Kidney (tissue), 14 donors: Measurements from ENCODE around the gene GRB10. TPM values are rescaled to one million over a fixed set of nuclear protein-coding genes. Genes with fewer than 3 reads are reported as not detected.

ENCODE experiments used
- DNase-seq, 5 donors: peaks; one replicate each; pipeline ENCODE4 v3.0.0-alpha.2; 2013 to 2020
- FAIRE-seq: peaks from 2 replicates; lab custom pipeline; 2012; peaks lifted over from hg19 to GRCh38; lab: Jason Lieb, UNC
- H3K27ac ChIP-seq, 2 donors: one replicate each; pipeline ENCODE4 v1.7.0; 2013; ENCODE audit warnings: low read depth in 2 of 2, low read length in 2 of 2, inconsistent platforms in 1 of 2
- H3K27me3 ChIP-seq: one replicate; pipeline ENCODE4 v1.7.1; 2013; ENCODE audit warnings: low read length, inconsistent platforms; ENCODE audit not compliant: control insufficient read depth, insufficient read depth
- H3K36me3 ChIP-seq, 3 donors: one replicate each; pipeline versions ENCODE4 v1.7.0 to v1.7.1; 2013; ENCODE audit warnings: low read length in 3 of 3, control low read depth in 1 of 3, inconsistent platforms in 1 of 3; ENCODE audit not compliant: insufficient read depth in 3 of 3, control insufficient read depth in 2 of 3
- H3K4me1 ChIP-seq, 3 donors: one replicate each; pipeline versions ENCODE4 v1.7.0 to v1.7.1; 2013; ENCODE audit warnings: low read length in 3 of 3, inconsistent platforms in 1 of 3, low read depth in 1 of 3; ENCODE audit not compliant: control insufficient read depth in 2 of 3, insufficient read depth in 2 of 3
- H3K4me3 ChIP-seq, 3 donors: one replicate each; pipeline versions ENCODE4 v1.7.0 to v1.8.1; 2013; ENCODE audit warnings: low read length in 3 of 3, control low read depth in 1 of 3, inconsistent platforms in 1 of 3
- H3K9ac ChIP-seq, 3 donors: one replicate each; pipeline versions ENCODE4 v1.7.0 to v1.7.1; 2013; ENCODE audit warnings: low read length in 3 of 3, control low read depth in 1 of 3, inconsistent platforms in 1 of 3
- H3K9me3 ChIP-seq, 3 donors: one replicate each; pipeline versions ENCODE4 v1.7.0 to v1.7.1; 2013; ENCODE audit warnings: low read length in 3 of 3, control low read depth in 1 of 3, inconsistent platforms in 1 of 3; ENCODE audit not compliant: control insufficient read depth in 2 of 3, insufficient read depth in 1 of 3
- intact Hi-C: fragments of 100-400 bp; cut with DNase I; formaldehyde crosslinking; loops from one replicate; pipeline ENCODE4 v1.11.1; 2022
- polyA plus RNA-seq: library from polyadenylated mRNA; stranded (reverse); fragments of 350-450 nt; fragmentation: Illumina TruSeq; extraction: RNeasy Lipid Tissue Mini Kit (QIAGEN cat#74804); gene quantifications from one replicate; pipeline ENCODE4 v1.2.3, GENCODE V29; 2014; ENCODE audit warnings: low read depth, low replicate concordance; ENCODE audit not compliant: insufficient read depth
- total RNA-seq: library from RNA; stranded (reverse); fragmentation: NEBNext Ultra II Directional; extraction: Animal tissue kit (Norgen Biotek cat#: 25700); gene quantifications from one replicate; pipeline ENCODE4 v1.2.1, GENCODE V29; 2021
- TF ChIP-seq, protein P1 (sequence below): IDR thresholded peaks from 3 replicates; pipeline ENCODE4 v1.5.1; 2012; ENCODE audit warnings: mild to moderate bottlenecking, moderate library complexity, borderline replicate concordance; ENCODE audit not compliant: insufficient read depth; ENCODE audit errors: extremely low read depth
- donor health status: control.
- donor health status: control.
- donor health status: control.
- donor health status: control.
- donor health status: control.
- donor health status: DM: yes; HTN: yes; CAD: no.
- donor health status: Normal renal cell carcinoma (clear cell type).

Gene GRB10
- total and polyA plus RNA-seq, 2 donors from 2014 or later, result 32.3 to 57.8 TPM

DNA sequence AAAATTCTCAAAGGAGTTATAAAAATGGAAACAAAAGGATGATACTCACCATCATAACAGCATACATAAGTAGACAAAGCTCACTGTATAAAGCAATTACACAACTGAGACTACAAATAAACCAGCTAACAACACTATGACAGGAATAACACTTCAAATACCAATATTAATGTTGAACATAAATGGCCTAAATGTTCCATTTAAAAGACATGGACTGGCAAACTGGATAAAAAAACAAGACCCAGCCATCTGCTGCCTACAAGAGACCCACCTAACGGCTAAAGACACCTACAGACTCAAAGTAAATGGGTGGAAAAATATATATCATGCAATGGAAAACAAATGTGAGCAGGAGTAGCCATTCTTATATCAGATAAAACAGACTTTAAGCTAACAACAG, 148.3 kb downstream of the GRB10 start:
- no peak for FAIRE-seq
- H3K4me1 ChIP-seq, result peaks cover 0 to 10% (median 0%) of the 10 kb centered on the region in 3 donors
- H3K36me3 ChIP-seq, result no peaks in the 10 kb centered on the region
- no peak overlapping the region for H3K27ac ChIP-seq
- TF ChIP-seq, protein P1, sequence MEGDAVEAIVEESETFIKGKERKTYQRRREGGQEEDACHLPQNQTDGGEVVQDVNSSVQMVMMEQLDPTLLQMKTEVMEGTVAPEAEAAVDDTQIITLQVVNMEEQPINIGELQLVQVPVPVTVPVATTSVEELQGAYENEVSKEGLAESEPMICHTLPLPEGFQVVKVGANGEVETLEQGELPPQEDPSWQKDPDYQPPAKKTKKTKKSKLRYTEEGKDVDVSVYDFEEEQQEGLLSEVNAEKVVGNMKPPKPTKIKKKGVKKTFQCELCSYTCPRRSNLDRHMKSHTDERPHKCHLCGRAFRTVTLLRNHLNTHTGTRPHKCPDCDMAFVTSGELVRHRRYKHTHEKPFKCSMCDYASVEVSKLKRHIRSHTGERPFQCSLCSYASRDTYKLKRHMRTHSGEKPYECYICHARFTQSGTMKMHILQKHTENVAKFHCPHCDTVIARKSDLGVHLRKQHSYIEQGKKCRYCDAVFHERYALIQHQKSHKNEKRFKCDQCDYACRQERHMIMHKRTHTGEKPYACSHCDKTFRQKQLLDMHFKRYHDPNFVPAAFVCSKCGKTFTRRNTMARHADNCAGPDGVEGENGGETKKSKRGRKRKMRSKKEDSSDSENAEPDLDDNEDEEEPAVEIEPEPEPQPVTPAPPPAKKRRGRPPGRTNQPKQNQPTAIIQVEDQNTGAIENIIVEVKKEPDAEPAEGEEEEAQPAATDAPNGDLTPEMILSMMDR, result no peak
- H3K9me3 ChIP-seq, result peaks cover 0 to 5% (median 0%) of the 10 kb centered on the region in 3 donors
- H3K4me3 ChIP-seq, result no peak overlapping the region
- intact Hi-C loops, result no loop called here
- DNase-seq, result no peak
- H3K27me3 ChIP-seq, result no peaks in the 10 kb centered on the region
- no peak overlapping the region for H3K9ac ChIP-seq

DNA sequence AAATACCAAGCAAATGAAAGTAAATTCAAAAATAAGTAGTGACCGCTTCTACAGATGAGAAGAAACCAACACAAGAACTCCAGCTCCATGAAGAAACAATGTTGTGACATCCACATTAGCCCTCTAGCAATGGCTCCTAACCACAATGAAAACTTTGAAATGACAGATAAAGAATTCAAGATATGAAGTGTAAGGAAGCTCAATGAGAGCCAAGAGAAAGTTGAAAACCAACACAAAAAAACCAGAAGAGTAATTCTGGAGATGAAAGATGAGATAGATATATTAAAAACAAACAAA, 149.3 kb downstream of the GRB10 start:
- Histone ChIP-seq H3K9ac (no peak overlapping the region), H3K27ac (no peak overlapping the region), H3K36me3 (no peaks in the 10 kb centered on the region), H3K4me1 (peaks cover 0 to 10% (median 0%) of the 10 kb centered on the region in 3 donors), H3K9me3 (peaks cover 0 to 5% (median 0%) of the 10 kb centered on the region in 3 donors), H3K27me3 (no peaks in the 10 kb centered on the region), H3K4me3 (no peak overlapping the region)
- intact Hi-C loops, result no loop called here
- TF ChIP-seq, protein P1, result no peak
- DNase-seq (no peak), FAIRE-seq (no peak)

DNA sequence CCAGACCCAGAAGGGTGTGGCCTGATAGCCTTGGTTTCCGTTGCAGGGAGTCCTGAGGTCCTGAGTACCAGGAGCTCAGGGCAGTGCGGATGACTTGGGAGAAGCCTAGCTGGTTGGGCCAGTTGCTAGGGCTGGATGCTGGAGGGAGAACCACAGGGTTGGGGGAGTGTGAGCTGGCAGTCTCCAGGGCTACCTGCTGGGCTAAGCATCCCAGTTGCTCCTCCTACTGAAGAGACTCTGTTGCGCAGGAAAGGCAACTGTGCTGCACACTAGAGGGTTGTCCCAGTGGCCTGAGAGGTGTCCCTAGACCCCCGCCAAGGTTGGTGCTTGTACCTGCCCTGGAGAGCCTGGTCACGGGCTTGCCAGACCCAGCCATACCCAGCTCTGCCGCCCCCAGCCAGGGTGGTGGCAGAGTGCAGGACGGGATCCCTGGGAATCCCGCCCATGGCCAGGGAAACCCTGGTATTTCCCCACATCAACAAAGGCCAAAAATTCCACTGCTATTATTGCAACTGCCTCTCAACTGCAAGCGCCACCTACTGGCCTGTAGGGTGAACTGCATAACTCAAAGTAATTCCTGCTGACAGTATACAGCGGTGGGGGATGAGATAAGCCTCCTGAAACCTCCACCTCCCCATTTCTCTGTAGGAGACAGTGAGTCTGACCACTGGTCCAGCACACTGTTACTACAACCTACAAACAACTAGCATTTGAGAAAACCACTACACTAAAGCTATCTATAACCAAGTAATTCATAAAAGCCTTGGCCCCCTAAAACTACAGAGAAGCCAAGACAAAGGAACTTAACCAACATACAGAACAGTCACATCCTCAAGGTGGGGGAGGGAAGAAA, 149.9 kb downstream of the GRB10 start:
- Histone ChIP-seq H3K4me3 (no peak overlapping the region), H3K4me1 (peaks cover 0 to 10% (median 0%) of the 10 kb centered on the region in 3 donors), H3K27ac (no peak overlapping the region), H3K9ac (no peak overlapping the region), H3K27me3 (no peaks in the 10 kb centered on the region), H3K36me3 (no peaks in the 10 kb centered on the region), H3K9me3 (peaks cover 0 to 5% (median 0%) of the 10 kb centered on the region in 3 donors)
- peak in 3 of 5 donors; percentile 27 to 42 (median 31) for DNase-seq
- no peak for FAIRE-seq
- TF ChIP-seq, protein P1, result peak; percentile 84
- intact Hi-C loops, result no loop called here
